ENCODE measurements around the gene PDE3B. TPM values are rescaled to one million over a fixed set of nuclear protein-coding genes. Genes with fewer than 3 reads are reported as not detected.

Gene PDE3B
- total RNA-seq, 3 donors from 2014 or later: 14.1 to 177 (median 17.3) TPM

Other genes with a start within 250 kb of the PDE3B start
- 100 to 1,000 TPM in 2 of 3 donors, 10 to 100 TPM in 1; 95.2 to 139 (median 115) TPM for gene COPB1, start 144.0 kb upstream of the PDE3B start, total RNA-seq
- gene PSMA1, start 123.4 kb upstream of the PDE3B start, total RNA-seq: 100 to 1,000 TPM; 107 to 120 (median 116) TPM
- gene CYP2R1, start 248.4 kb downstream of the PDE3B start, total RNA-seq: 10 to 100 TPM in 2 of 3 donors, 1 to 10 TPM in 1; 7.7 to 25.6 (median 21.0) TPM

Data from breast epithelium (tissue), 3 donors.